SK-N-SH (cell line): ENCODE measurements around the gene CTBP2. TPM values are rescaled to one million over a fixed set of nuclear protein-coding genes. Genes with fewer than 3 reads are reported as not detected.

ENCODE experiments used
- CTCF ChIA-PET: fragments of 300-600, 350-600 bp; formaldehyde crosslinking; extraction: SDS; loops from one replicate; lab custom pipeline; 2021; lab: Yijun Ruan, JAX
- POLR2A ChIA-PET: fragments of 350-600 bp; sonication (Branson Sonifier 250); formaldehyde crosslinking; extraction: SDS; loops from one replicate; lab custom pipeline; 2020; ENCODE audit warnings: antibody characterized with exemption, inconsistent platforms; lab: Yijun Ruan, JAX
- DNase-seq: peaks from one replicate; pipeline ENCODE4 v3.0.0; 2012
- H2AFZ ChIP-seq: fragments of 200-600 bp; sonication (generic); 2 replicates; pipeline ENCODE4 v1.8.1; 2016; ENCODE audit warnings: antibody characterized with exemption, mild to moderate bottlenecking, low read depth
- H3F3A ChIP-seq: fragments of 200-600 bp; sonication (generic); replicated peaks from 2 replicates; pipeline ENCODE3; 2016; ENCODE audit warnings: antibody characterized with exemption, mild to moderate bottlenecking; ENCODE audit not compliant: insufficient read depth
- H3K27ac ChIP-seq, 2 experiments: fragments of 200-500 bp in 1 of 2; fragments of 200-600 bp in 1 of 2; sonication (Bioruptor generic) in 1 of 2; sonication (generic), shearing (Covaris generic) in 1 of 2; 2 replicates each; pipeline versions ENCODE4 v1.5.1 to v1.6.1; 2014 to 2016; ENCODE audit warnings: low read depth in 2 of 2, inconsistent platforms in 1 of 2, low read length in 1 of 2, mild to moderate bottlenecking in 1 of 2, mixed read lengths in 1 of 2
- H3K27me3 ChIP-seq: fragments of 200-600 bp; sonication (generic), shearing (Covaris generic); 2 replicates; pipeline ENCODE4 v1.6.1; 2016; ENCODE audit warnings: mixed run types; ENCODE audit not compliant: insufficient read depth
- H3K36me3 ChIP-seq, 2 experiments: fragments of 200-500 bp in 1 of 2; fragments of 200-600 bp in 1 of 2; sonication (Bioruptor generic) in 1 of 2; sonication (generic) in 1 of 2; replicated peaks in 1 of 2; 2 replicates each; pipeline versions ENCODE3 to v1.5.1; 2014 to 2016; ENCODE audit warnings: low read length in 1 of 2, mild to moderate bottlenecking in 1 of 2; ENCODE audit not compliant: insufficient read depth in 2 of 2, control insufficient read depth in 1 of 2
- H3K4me1 ChIP-seq, 2 experiments: fragments of 200-500 bp in 1 of 2; fragments of 200-600 bp in 1 of 2; sonication (Bioruptor generic) in 1 of 2; sonication (generic), shearing (Covaris generic) in 1 of 2; 2 replicates each; pipeline versions ENCODE4 v1.5.1 to v1.6.1; 2014 to 2016; ENCODE audit warnings: low read depth in 1 of 2, low read length in 1 of 2, mixed run types in 1 of 2; ENCODE audit not compliant: insufficient read depth in 2 of 2, control insufficient read depth in 1 of 2
- H3K4me2 ChIP-seq: fragments of 200-600 bp; sonication (generic), shearing (Covaris generic); 2 replicates; pipeline ENCODE4 v1.6.1; 2017; ENCODE audit warnings: mixed run types
- H3K4me3 ChIP-seq, 2 experiments: fragments of 200-500 bp in 1 of 2; fragments of 200-600 bp in 1 of 2; sonication (Bioruptor generic) in 1 of 2; sonication (generic), shearing (Covaris generic) in 1 of 2; 2 replicates each; pipeline versions ENCODE4 v1.5.1 to v1.8.1; 2014 to 2016; ENCODE audit warnings: low read depth in 2 of 2, inconsistent platforms in 1 of 2, low read length in 1 of 2, mild to moderate bottlenecking in 1 of 2, mixed read lengths in 1 of 2, moderate library complexity in 1 of 2
- H3K79me2 ChIP-seq: fragments of 200-600 bp; sonication (generic); 2 replicates; pipeline ENCODE4 v1.8.1; 2017; ENCODE audit warnings: mild to moderate bottlenecking; ENCODE audit not compliant: insufficient read depth
- H3K9ac ChIP-seq: fragments of 200-600 bp; sonication (generic); 2 replicates; pipeline ENCODE4 v1.6.1; 2017; ENCODE audit warnings: mixed run types
- H3K9me2 ChIP-seq: fragments of 200-600 bp; sonication (generic); 2 replicates; pipeline ENCODE4 v1.6.1; 2017; ENCODE audit warnings: mixed run types
- H3K9me3 ChIP-seq: fragments of 200-600 bp; sonication (generic); 2 replicates; pipeline ENCODE4 v1.6.1; 2017; ENCODE audit warnings: mixed run types, mild to moderate bottlenecking, moderate library complexity
- H4K20me1 ChIP-seq: fragments of 200-600 bp; sonication (generic); 2 replicates; pipeline ENCODE4 v1.6.1; 2017; ENCODE audit warnings: mild to moderate bottlenecking, mixed run types; ENCODE audit not compliant: insufficient read depth
- FOXJ3 ChIP-seq: sonication (generic); formaldehyde crosslinking; IDR thresholded peaks from 2 replicates; pipeline ENCODE4 v1.5.1; 2020; ENCODE audit warnings: mild to moderate bottlenecking, missing genetic modification reagents
- FOXM1 ChIP-seq: IDR thresholded peaks from 2 replicates; pipeline ENCODE4 v1.4.0; 2012; ENCODE audit warnings: low read depth, mild to moderate bottlenecking
- GATA2 ChIP-seq: sonication (generic); formaldehyde crosslinking; IDR thresholded peaks from 2 replicates; pipeline ENCODE4 v1.5.0; 2020; ENCODE audit warnings: mild to moderate bottlenecking, missing genetic modification reagents
- PBX3 ChIP-seq: IDR thresholded peaks from 2 replicates; pipeline ENCODE4; 2012
- REST ChIP-seq: IDR thresholded peaks from 2 replicates; pipeline ENCODE4 v1.6.1; 2012; ENCODE audit warnings: mild to moderate bottlenecking, low read depth, low read length, moderate library complexity
- SIN3A ChIP-seq: IDR thresholded peaks from 2 replicates; pipeline ENCODE4 v1.6.1; 2012; ENCODE audit warnings: low read depth, mild to moderate bottlenecking, low read length, moderate library complexity, borderline replicate concordance
- TEAD4 ChIP-seq: IDR thresholded peaks from 2 replicates; pipeline ENCODE4 v1.4.0; 2012; ENCODE audit warnings: mild to moderate bottlenecking, borderline replicate concordance; ENCODE audit not compliant: insufficient read depth
- YY1 ChIP-seq: IDR thresholded peaks from 2 replicates; pipeline ENCODE4 v1.4.0; 2012; ENCODE audit warnings: low read depth, mild to moderate bottlenecking
- ZBTB33 ChIP-seq: IDR thresholded peaks from 2 replicates; pipeline ENCODE4 v1.4.0; 2012; ENCODE audit warnings: low read depth, borderline replicate concordance
- WGBS: methylation state at CpG from one replicate; pipeline ENCODE4 v1.1.6; 2017; ENCODE audit warnings: low lambda C conversion rate; 5-methylcytosine and 5-hydroxymethylcytosine counted together
- polyA plus RNA-seq, 3 experiments: library from polyadenylated mRNA; depleted of rRNA; stranded (reverse); fragments of >200 nt; gene quantifications; 2 replicates each; pipeline ENCODE4 v1.2.3, GENCODE V29; 2012
- TF ChIP-seq, protein P1 (sequence below): IDR thresholded peaks from 2 replicates; pipeline ENCODE4 v1.4.0; 2012; ENCODE audit warnings: low read depth
- TF ChIP-seq, protein P2 (sequence below): IDR thresholded peaks from 2 replicates; pipeline ENCODE4 v1.4.0; 2012; ENCODE audit warnings: low read depth, borderline replicate concordance
- TF ChIP-seq, protein P3 (sequence below): fragments of 150-350 bp; IDR thresholded peaks from 2 replicates; pipeline ENCODE4 v1.6.1; 2017; ENCODE audit warnings: antibody characterized with exemption, low read length, low read depth, borderline replicate concordance

The CTBP2 gene
- polyA plus RNA-seq, 1 of the 3 experiments (the other 2 are of a cell fraction): 69.7 TPM

DNA sequence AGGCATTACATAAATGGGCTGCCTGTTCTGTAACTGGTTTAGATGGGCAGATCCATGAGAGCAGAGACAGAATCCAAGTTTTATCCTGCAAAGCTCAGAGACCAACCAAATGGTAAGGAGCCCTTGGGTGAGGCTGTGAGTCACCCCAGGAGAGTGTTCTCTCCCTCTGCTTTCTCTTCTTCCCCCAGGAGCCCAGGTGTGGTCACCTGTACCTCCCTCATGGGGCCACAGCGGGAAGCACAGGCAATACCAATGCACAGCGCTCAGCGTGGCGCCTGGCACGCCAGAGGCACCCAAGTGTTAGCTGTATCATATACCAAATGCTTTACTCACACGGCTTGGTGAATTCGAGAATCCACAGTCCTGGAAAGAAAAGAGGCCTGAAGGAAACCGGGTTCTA is 39.4 kb downstream of the CTBP2 start:
- Histone ChIP-seq H3K4me2 (no peak overlapping the region), H3K4me3 (no peak overlapping the region), H3K9me3 (no peaks in the 10 kb centered on the region), H3F3A (no peaks in the 10 kb centered on the region), H3K4me1 (peaks cover 19 to 38% of the 10 kb centered on the region in 2 experiments), H3K27me3 (no peaks in the 10 kb centered on the region), H3K79me2 (peaks cover 98% of the 10 kb centered on the region), H3K27ac (no peak overlapping the region; a peak in 1 of 4 replicates), H4K20me1 (peaks cover 96% of the 10 kb centered on the region), H3K9me2 (no peaks in the 10 kb centered on the region), H3K9ac (no peak overlapping the region), H2AFZ (no peak overlapping the region), H3K36me3 (peaks cover 0 to 24% of the 10 kb centered on the region in 2 experiments)
- DNase-seq: no peak
- TF ChIP-seq FOXJ3 (no peak), FOXM1 (no peak), SIN3A (no peak), GATA2 (CRISPR knock-in tag) (no peak), REST (no peak), PBX3 (no peak)
- TF ChIP-seq, protein P1, sequence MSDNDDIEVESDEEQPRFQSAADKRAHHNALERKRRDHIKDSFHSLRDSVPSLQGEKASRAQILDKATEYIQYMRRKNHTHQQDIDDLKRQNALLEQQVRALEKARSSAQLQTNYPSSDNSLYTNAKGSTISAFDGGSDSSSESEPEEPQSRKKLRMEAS: no peak
- TF ChIP-seq, protein P2, sequence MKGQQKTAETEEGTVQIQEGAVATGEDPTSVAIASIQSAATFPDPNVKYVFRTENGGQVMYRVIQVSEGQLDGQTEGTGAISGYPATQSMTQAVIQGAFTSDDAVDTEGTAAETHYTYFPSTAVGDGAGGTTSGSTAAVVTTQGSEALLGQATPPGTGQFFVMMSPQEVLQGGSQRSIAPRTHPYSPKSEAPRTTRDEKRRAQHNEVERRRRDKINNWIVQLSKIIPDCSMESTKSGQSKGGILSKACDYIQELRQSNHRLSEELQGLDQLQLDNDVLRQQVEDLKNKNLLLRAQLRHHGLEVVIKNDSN: no peak
- 84% methylated on average over 6 of the region's 8 CpGs for WGBS
- ChIA-PET CTCF (interaction anchor here (1.2 kb wide), 1 partner anchor 60 kb away, joined by 3 read pairs; no protein-coding TSS in a partner anchor), POLR2A (no interaction called here)

GRCh38 chr10:125120053-125120710 is 40.2 kb downstream of the CTBP2 start:
- CTCF ChIA-PET: interaction anchor here (1.2 kb wide), 1 partner anchor 59 kb away, joined by 3 read pairs; no protein-coding TSS in a partner anchor
- H4K20me1 ChIP-seq: peaks cover 96% of the 10 kb centered on the region
- peaks cover 19 to 32% of the 10 kb centered on the region in 2 experiments for H3K4me1 ChIP-seq
- H3K27ac ChIP-seq: no peak overlapping the region
- no peak overlapping the region for H3K4me2 ChIP-seq
- no peak overlapping the region for H3K9ac ChIP-seq
- H2AFZ ChIP-seq: no peak overlapping the region
- no peak overlapping the region for H3K4me3 ChIP-seq
- 82% methylated on average over 11 of the region's 11 CpGs for WGBS
- no peak for DNase-seq
- POLR2A ChIA-PET: no interaction called here
- H3K79me2 ChIP-seq: peaks cover 98% of the 10 kb centered on the region
- H3K9me2 ChIP-seq: no peaks in the 10 kb centered on the region
- H3F3A ChIP-seq: no peaks in the 10 kb centered on the region
- H3K27me3 ChIP-seq: no peaks in the 10 kb centered on the region
- peaks cover 0 to 21% of the 10 kb centered on the region in 2 experiments for H3K36me3 ChIP-seq
- H3K9me3 ChIP-seq: no peaks in the 10 kb centered on the region
- TF ChIP-seq YY1 (no peak), REST (no peak), FOXJ3 (no peak), TEAD4 (no peak), ZBTB33 (no peak)
- TF ChIP-seq, protein P3, sequence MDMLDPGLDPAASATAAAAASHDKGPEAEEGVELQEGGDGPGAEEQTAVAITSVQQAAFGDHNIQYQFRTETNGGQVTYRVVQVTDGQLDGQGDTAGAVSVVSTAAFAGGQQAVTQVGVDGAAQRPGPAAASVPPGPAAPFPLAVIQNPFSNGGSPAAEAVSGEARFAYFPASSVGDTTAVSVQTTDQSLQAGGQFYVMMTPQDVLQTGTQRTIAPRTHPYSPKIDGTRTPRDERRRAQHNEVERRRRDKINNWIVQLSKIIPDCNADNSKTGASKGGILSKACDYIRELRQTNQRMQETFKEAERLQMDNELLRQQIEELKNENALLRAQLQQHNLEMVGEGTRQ: no peak
